ENCODE data around the gene TDRD6. TPM values are rescaled to one million over a fixed set of nuclear protein-coding genes. Genes with fewer than 3 reads are reported as not detected.
A peak's percentile ranks its signal among the peaks of the same experiment; 100 is the strongest.

TDRD6 gene
- total and polyA plus RNA-seq, 2 experiments from 2014 or later, result 0.14 to 0.24 TPM

GRCh38 chr6:46734867-46735719 is 47.4 kb downstream of the TDRD6 start, which contains the start of gene PLA2G7:
Gene PLA2G7 (minus strand): TSS chr6:46735375. CDS start chr6:46722891, 12,484 bp downstream.
- Mint-ChIP-seq H3K27ac (no peak within 1 kb of the TSS), H3K27me3 (ENCODE audit: insufficient read depth, low read depth, poor library complexity) (peaks cover 27% of the 10 kb centered on the region), H3K4me1 (peaks cover 27% of the 10 kb centered on the region)

More at GRCh38 chr6:46734867-46735719, 47.4 kb downstream of the TDRD6 start, which contains the start of gene PLA2G7:
- Histone ChIP-seq H3F3A (replicated peaks; ENCODE audit: low read depth) (no peaks in the 10 kb centered on the region), H3K9me2 (ENCODE audit: insufficient read depth) (0 out of 2 replicates have a peak, but pooled peaks cover 5% of the 10 kb centered on the region), H3K27me3 (ENCODE audit: insufficient read depth) (peaks cover 28% of the 10 kb centered on the region), H3K4me3 (peak within 1 kb of the TSS; percentile 90), H2AFZ (peak within 1 kb of the TSS; percentile 100), H3K27ac (ENCODE audit: low read depth) (no peak within 1 kb of the TSS), H4K20me1 (replicated peaks; ENCODE audit: insufficient read depth) (no peaks in the 10 kb centered on the region), H3K4me1 (ENCODE audit: insufficient read depth) (peaks cover 28% of the 10 kb centered on the region), H3K79me2 (replicated peaks; ENCODE audit: insufficient read depth) (no peaks in the 10 kb centered on the region), H3K4me2 (peak within 1 kb of the TSS; percentile 99), H3K36me3 (ENCODE audit: insufficient read depth) (no peaks in the 10 kb centered on the region)
- DNase-seq (ENCODE audit: low spot score) (peak; percentile 78), ATAC-seq (peak; percentile 83)
- Mint-ChIP-seq H3K36me3 (ENCODE audit: low read depth) (no peaks in the 10 kb centered on the region), H3K9me3 (no peaks in the 10 kb centered on the region), H3K4me3 (peak within 1 kb of the TSS; percentile 90)
- TF ChIP-seq POLR2AphosphoS5 (IDR thresholded peaks at IDR 0.05; ENCODE audit: low read depth), result no peak
- no peak for TF ChIP-seq CREB1 (CRISPR knock-in tag; IDR thresholded peaks at IDR 0.05; ENCODE audit: low read depth)
- TF ChIP-seq STAT1 (IDR thresholded peaks at IDR 0.05; ENCODE audit: unreplicated experiment), result no peak
- no peak for TF ChIP-seq CTCF (conservative IDR thresholded peaks at IDR 0.05; ENCODE audit: low read depth in 2 of 2)
- TF ChIP-seq ETS1 (IDR thresholded peaks at IDR 0.05), result no peak
- TF ChIP-seq EZH2phosphoT487 (IDR thresholded peaks at IDR 0.05; ENCODE audit: unreplicated experiment), result no peak
- no peak for TF ChIP-seq ZNF331 (CRISPR knock-in tag; IDR thresholded peaks at IDR 0.05; ENCODE audit: low read depth)
- TF ChIP-seq JUNB (IDR thresholded peaks at IDR 0.05; ENCODE audit: unreplicated experiment), result no peak
- no peak for TF ChIP-seq NANOG (IDR thresholded peaks at IDR 0.05; ENCODE audit: borderline replicate concordance)
- TF ChIP-seq ZNF462 (CRISPR knock-in tag; IDR thresholded peaks at IDR 0.05), result no peak
- TF ChIP-seq ZNF114 (CRISPR knock-in tag; IDR thresholded peaks at IDR 0.05), result no peak
- no peak for TF ChIP-seq REST (IDR thresholded peaks at IDR 0.05; ENCODE audit: unreplicated experiment)
- TF ChIP-seq EZH2 (IDR thresholded peaks at IDR 0.05; ENCODE audit: low read depth, unreplicated experiment), result no peak

Data from GM23338 (cell line).